HG02870 (cell line): ENCODE results near the gene TTLL12.

Source experiments
- ATAC-seq: cut with Tn5 transposase; IDR thresholded peaks from one replicate; pipeline ENCODE4 v1.9.1; 2021; ENCODE audit warnings: mild to moderate bottlenecking, moderate library complexity; ENCODE audit not compliant: unreplicated experiment

Gene TTLL12

DNA sequence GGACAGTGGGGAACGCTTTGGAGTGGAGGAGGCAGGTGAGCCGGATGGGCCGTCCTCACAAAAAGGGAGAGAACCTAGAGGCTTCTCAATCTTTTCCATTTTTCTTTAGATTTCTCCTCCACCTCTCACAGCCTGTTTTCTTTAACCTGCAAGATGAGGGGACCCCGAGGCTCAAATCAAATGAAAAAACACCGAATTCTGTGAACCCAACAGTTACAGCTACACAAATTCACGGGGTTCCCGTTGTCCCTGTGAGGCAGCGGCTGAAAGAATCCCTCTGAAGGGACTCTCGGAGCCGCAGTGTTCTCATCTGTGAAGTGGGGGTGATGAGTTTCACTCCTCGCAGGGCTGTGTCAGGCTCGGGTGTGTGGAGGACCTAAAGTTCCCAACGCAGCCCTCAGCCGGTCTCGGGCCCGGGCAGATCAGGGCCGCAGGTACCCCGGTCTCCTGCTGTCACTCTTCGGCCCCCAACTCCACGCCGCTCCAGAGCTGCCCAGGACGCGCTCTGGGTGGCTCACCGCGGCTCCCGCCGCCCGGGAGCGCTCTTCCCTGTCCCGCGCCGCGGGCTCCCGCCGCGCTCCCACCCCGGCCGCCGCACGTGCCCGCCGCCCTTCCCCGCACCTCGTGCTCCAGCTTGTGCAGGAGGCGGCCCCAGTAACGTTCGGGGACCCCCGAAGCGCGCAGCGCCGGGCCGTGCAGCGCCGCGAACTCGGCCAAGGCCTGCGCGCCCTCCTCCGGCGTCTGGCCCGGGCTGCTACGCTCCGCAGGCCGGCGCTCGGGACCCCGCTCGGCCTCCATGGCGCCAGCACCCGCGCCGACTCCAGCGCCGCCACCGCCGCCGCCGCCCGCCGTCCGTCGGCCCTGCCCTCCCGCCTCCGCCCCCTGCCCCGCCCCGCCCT, at the start of gene TTLL12:
Gene TTLL12 (minus strand): TSS at position 863 of the 899 bp plus-strand sequence. CDS start 65 bp downstream, at position 798.
- ATAC-seq = no peak

GRCh38 chr22:43235445-43236409, 48.8 kb upstream of the TTLL12 start:
- no peak for ATAC-seq

DNA sequence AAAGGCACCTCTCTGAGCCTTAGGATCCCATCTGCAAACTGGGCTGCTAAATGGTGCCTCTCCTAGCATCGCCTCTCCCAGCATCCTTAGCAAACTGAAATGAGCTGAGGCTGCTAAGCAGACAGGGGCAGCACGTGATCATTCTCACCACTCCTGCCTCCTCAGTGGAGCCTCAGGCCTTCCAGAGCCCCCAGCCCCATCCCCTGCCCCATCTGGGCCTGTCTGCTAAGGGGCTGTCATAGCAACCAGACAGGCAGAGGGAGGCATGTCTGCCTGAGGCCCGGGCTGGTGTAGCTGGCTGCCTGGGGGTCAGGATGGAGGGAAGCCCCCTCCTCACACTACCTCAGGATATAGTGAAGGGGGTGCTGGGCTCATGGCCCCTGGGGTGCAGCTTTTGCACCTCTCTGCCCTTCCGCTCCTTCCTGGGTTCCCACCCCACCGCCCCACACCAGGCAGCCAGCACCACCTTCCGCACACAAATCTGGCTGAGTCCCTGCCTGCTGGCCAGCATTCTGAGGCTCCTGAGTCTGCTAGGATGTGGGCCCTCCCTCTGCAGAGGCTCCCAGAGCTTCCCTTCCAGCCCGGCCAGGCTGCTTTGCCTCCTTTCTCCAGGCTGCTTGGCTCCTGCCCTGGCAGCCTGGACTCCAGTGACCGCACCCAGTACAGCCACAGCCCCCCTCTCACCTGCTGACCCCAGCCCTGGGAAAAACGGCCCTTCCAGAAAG, 47.5 kb upstream of the TTLL12 start:
- ATAC-seq = no peak

DNA sequence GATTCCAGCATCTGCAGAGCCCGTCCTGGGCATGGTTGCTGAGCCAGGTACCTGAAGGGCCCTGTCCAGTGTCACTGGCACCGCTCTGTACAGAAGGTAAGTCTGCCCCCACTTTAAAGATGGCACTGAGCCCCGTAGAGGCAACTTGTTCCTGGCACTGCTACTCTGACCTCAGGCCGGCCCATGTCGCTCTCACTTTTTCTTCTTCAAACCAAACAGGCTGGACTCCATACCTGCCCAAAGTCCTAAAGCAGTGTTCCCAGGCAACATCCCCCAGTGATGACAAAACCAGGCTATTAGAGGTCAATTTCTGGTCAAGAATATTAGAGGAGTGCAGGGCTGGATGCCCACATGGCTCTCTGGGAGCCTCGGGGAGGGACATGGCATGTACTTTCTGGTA, 46.6 kb upstream of the TTLL12 start:
- no peak for ATAC-seq

GRCh38 chr22:43232445-43232844, 45.5 kb upstream of the TTLL12 start:
- ATAC-seq = no peak

DNA sequence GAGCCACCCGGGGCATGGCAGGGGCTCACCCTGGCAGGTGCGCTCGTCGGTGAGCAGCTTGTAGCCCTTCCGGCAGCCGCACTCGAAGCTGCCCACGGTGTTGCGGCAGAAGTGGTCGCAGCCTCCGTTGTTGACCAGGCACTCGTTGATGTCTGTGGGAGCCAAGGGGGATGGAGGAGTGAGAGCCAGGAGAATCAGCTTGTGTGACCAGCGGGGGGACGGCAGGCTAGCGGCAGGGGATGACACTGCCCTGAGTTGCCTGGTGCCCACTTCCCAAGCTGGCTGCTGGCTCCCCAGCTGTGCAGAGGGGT, 44.7 kb upstream of the TTLL12 start:
- no peak for ATAC-seq

DNA sequence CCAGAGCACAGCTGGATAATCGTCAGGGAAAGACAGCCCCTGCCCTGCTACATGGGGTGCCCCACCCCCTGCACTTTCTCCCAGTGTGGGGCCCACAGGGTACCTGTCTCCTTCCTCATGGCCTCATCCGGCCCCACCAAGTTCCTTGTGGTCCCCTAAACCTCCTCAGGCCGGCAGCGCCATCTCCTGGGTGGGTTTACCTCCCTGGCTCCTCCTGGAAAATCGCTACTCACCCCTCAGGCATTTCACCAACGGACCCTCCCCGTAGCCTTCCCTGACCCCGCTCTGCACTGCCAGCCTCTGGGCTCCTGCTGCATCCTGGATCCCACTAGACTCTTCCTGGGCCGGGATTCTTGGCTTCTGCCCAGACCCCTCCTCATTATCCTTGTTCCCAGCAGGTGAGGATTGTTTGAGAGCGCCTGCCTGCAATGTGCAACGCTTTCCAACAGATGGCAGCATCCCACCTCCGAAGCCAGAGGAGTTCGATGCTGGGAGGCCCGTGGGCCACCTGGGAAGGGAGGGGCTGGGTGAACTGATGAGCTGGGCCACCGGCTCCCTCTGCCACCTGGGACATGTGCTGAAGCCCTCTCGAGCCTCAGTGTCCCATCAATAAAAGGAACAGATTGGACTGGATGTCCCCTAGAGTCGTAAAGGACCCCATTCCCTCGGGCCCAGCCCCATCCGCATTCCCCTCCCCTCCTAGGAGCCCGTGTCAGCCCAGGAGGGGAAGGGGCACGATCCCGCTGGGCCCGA, 44.2 kb upstream of the TTLL12 start:
- ATAC-seq = no peak

DNA sequence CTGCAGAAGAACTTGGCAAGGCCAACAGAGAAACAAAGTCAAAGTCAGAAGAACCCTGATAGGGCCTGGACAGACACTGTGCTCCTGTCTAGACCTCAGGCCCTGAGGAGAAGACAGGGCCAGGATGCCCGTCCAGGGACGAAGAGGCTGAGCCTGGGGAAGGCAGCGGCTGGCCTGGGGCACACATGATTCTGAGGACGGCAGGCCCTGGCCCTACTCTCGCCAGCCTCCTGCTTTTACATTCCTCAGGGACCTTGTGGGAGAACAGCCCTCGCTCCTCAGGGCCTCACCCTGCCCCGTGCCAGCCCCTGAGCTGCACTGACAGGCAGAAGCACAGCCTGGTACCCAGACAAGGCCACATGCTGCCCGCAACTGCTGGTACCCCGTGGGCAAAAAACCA, 43.6 kb upstream of the TTLL12 start:
- ATAC-seq = no peak

DNA sequence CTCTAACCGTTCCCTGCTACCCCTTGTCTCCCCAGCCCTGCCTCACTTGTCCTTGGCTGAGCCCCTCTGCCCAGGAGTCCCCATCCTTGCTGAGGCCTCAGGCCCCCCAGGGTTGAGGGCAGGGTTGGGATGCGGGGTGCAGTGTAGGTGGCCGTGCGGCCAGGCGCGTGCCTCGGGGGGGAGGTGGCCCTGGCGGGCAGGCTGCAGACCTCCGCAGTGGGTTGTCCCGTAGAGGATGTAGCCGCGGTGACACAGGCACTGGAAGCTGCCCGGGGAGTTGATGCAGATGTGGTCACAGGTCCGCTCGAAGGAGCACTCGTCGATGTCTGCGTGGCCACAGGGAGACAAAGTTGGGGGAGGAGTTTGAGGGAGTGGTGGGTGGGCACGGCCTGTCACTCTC, 41.9 kb upstream of the TTLL12 start:
- ATAC-seq = no peak

DNA sequence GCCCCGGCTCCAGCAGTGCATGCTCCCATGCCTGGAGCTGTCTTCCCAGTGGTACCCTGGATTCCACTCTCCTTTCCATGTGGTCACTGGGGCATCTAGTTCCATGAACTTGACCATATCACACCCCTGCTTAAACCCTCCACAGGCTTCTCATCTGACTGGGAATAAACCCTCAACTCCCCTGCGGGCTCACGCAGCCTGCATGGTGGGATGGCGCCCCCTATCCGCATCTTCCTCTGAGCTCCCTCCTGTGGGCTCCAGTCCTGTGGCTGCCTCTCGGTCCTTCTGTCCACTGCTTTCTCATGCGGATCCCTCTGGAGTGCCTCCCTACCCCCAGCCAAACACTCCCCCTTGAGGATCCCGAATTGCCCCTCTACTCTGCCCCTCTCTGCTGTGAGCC, 41.4 kb upstream of the TTLL12 start:
- no peak for ATAC-seq

DNA sequence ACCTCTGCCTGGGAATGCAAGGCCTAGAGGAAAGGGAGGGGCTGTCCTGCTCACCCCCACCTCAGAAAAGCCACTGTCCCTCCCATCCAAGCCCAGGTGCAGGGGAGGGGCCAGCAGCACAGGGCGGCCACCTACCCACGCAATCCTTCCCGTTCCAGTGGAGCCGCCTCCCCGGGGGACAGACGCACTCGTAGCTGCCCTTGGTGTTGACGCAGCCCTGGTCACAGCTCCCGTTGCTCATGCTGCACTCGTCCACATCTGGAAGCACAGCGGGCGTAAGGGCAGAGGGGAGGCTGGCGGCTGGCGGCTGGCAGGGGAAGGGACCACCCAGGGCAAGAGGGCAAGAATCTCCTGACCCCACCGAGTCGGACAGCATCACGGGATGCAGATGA, 40.3 kb upstream of the TTLL12 start:
- ATAC-seq = no peak

GRCh38 chr22:43226377-43227238, 39.7 kb upstream of the TTLL12 start:
- no peak for ATAC-seq

DNA sequence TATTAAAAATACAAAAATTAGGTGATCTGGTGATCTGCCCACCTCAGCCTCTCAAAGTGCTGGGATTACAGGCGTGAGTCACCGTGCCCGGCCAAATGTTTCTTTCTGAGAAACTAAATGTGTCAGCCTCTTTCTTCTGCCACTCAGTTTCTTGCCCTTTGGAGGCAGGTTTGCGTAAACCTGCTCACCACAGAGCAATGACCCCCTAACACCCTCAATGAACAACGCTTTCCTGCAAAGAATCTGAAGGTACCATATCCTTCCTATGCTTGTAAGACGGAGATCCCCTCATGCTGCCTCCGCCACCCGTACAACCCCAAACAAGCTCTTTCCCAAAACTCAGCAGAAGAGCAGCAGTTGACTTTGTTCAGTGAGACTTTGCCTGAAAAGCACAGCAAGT, 38.7 kb upstream of the TTLL12 start:
- ATAC-seq = no peak

DNA sequence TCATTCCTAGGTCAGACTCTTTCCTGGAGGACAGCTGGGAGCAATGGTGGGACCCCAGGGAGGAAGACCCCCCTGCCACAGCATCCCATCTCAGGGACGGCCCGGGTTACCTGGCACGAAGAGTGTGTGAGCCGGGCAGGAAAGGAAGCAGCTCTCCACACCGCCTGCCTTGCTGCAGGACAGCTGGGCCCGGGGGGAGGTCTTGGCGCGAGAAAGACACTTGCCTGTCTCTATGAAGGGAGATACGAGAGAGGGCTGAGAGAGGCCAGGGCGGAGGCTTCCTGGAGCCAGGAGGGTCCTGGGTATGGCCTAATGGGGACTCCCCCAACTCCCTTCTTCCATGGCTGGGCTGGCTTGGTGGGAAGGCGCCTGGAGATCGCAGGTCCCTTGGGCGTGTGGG, 36.1 kb upstream of the TTLL12 start:
- no peak for ATAC-seq

DNA sequence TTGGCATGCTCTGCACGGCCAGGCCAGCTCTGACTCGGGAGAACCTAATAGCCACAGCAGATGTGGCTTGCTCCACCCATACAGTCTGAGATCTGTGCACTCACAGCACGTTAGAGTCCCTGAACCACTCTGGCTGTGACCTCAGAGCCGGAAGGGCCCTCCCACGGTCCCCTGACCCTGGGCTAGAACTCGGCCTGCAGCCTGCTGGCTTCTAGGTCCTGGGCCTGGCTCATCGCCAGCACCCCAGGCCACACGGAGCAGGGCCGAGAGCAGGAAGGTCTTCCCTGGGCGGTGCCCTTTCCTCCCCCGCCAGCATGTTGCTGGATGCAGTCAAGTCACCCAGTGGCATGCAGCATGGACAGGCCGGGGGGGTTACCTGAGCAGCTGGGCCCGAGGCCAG, 35.3 kb upstream of the TTLL12 start:
- no peak for ATAC-seq

DNA sequence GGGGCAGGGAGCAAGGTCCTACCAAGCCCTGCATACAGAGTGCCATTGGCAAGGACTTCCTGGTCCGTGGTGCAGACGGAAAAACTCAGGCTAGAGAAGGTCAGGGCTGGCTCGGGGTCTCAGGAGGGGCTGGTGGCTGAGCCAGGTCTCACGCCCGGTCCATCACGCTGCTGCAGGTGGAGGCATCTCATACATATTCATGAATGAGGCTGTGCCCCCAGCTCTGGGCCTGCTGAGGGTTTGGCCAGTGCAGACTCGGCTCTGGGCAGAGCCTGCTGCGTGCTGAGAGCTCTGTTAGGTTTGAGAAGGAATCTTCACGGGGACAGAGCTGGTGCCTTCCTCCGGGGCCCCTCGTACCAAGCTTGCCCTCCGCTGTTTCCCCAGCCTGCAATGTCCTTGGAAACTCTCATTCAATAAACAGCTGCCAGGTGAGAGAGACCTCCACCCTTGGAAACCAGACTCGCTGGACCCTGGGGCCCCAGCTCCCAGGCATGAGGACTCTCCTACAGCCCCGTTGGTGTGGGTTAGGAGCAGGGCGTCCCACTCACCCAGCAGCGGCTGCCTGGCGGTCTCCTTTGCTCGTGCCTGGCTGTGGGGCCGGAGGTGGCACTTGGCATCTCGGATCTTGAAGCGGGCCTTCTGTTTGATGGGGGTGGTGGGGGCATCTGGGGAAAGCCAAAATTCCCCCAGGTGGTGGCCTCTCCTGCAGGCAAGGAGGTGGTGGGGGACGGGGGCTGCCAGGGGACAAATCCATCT, 33.9 kb upstream of the TTLL12 start:
- ATAC-seq = no peak

DNA sequence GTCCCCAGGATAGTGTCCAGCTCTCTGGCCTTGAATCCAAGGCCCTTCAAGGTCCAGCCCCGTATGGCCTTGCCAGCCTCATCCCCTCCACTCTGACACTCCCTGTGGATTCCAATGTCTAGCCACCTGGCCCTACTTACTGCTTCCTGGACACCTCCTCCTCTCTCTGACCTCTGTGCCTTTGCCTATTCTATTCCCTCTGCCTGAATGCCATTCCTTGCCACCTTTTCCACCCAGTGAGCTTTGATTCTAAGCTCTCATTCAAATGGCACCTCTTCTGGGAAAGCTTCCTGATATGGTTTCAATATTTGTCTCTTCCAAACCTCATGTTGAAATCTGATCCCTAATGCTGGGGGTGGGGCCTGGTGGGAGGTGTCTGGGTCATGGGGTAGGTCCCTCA, 31.9 kb upstream of the TTLL12 start:
- no peak for ATAC-seq

DNA sequence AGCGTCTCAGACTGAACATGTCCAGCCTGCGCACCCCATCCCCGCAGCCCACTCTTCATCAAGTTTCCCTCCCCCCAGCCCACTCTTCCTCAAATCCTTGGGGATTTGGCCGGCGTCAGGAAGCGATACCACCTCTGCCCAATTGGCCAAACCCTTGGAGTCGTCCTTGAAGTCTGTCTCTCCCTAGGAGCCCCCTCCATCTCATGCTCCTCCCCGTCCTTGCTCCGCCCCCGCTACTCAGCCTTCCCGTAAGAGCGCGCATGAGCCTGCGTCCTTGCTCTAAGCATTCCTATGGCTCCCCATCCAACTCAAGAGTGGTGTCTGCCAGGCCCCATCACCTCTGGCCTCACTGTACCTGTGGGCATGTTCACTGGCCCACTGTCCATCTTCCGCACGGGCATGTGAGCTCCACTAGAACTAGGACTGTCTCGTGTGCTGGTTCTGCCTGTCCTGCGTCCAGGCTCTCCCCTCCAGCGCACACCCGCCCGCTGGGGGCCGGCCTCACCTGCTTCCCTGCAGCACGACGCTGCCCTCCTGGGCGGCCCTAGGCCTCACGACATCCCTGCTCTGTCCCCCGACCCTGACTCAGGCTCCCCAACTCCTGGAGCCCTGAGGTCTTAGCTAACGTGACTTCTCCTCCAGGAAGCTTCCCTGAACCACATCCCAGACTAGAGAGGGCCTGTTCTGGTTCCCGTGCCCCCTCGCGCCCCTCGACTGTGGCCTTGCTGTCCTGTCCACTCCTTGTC, 30.5 kb upstream of the TTLL12 start:
- ATAC-seq = no peak
